Panc1 (cell line): ENCODE results near the gene CLBA1. TPM values are rescaled to one million over a fixed set of nuclear protein-coding genes. Genes with fewer than 3 reads are reported as not detected.

ENCODE experiments used
- ATAC-seq: fragments of 200-7000 bp; cut with Tn5 transposase; 2 replicates; pipeline ENCODE4 v1.9.1; 2020; ENCODE audit warnings: mild to moderate bottlenecking, moderate library complexity
- BruUV-seq: library from RNA; stranded (reverse); fragments of 400-500 nt; replicated peaks from 2 replicates; lab custom pipeline; 2021; lab: Mats Ljungman, UMichigan
- CTCF ChIA-PET: fragments of 300-600 bp; sonication (Branson Sonifier 250); formaldehyde crosslinking; loops from one replicate; lab custom pipeline; 2022; ENCODE audit warnings: antibody characterized with exemption; lab: Charles Lee
- POLR2A ChIA-PET: fragments of 300-600 bp; sonication (Branson Sonifier 250); formaldehyde crosslinking; loops from one replicate; lab custom pipeline; 2022; ENCODE audit warnings: antibody characterized with exemption; lab: Charles Lee
- DNase-seq: peaks from one replicate; pipeline ENCODE4 v3.0.0-alpha.2; 2010; ENCODE audit warnings: low read depth, low spot score
- H3K27ac ChIP-seq: 2 replicates; pipeline ENCODE4 v1.5.1; 2011; ENCODE audit warnings: mild to moderate bottlenecking, low read length, inconsistent platforms
- H3K27me3 ChIP-seq: fragments of 200-500 bp; sonication (Bioruptor generic); 2 replicates; pipeline ENCODE4 v1.6.0; 2014; ENCODE audit warnings: low read length, inconsistent platforms; ENCODE audit not compliant: control insufficient read depth, insufficient read depth
- H3K36me3 ChIP-seq: fragments of 200-500 bp; sonication (Bioruptor generic); 2 replicates; pipeline ENCODE4 v1.5.1; 2014; ENCODE audit warnings: inconsistent platforms, mild to moderate bottlenecking, low read length, moderate library complexity; ENCODE audit not compliant: control insufficient read depth, insufficient read depth
- H3K4me1 ChIP-seq: 2 replicates; pipeline ENCODE4 v1.5.1; 2011; ENCODE audit warnings: inconsistent platforms, mild to moderate bottlenecking, low read length, moderate library complexity; ENCODE audit not compliant: control insufficient read depth, insufficient read depth
- H3K4me3 ChIP-seq, 2 experiments: 2 replicates each; pipeline ENCODE4 v1.5.1; 2011 to 2012; ENCODE audit warnings: low read depth in 2 of 2, low read length in 2 of 2, mild to moderate bottlenecking in 2 of 2, inconsistent platforms in 1 of 2, moderate library complexity in 1 of 2
- H3K9me3 ChIP-seq: fragments of 200-500 bp; sonication (Bioruptor generic); 2 replicates; pipeline ENCODE4 v1.5.1; 2014; ENCODE audit warnings: low read depth, mild to moderate bottlenecking, inconsistent platforms, low read length, moderate library complexity; ENCODE audit not compliant: control insufficient read depth, insufficient read depth
- CTCF ChIP-seq: fragments of 450-650 bp; IDR thresholded peaks from 2 replicates; pipeline ENCODE4 v1.5.1; 2017; ENCODE audit warnings: mild to moderate bottlenecking
- POLR2AphosphoS5 ChIP-seq: IDR thresholded peaks from 2 replicates; pipeline ENCODE4 v1.6.1; 2012; ENCODE audit warnings: mild to moderate bottlenecking, low read depth, low read length, moderate library complexity
- REST ChIP-seq, 2 experiments: IDR thresholded peaks; 2 replicates each; pipeline ENCODE4 v1.6.1; 2011 to 2012; ENCODE audit warnings: low read depth in 2 of 2, control low read depth in 1 of 2, low read length in 1 of 2, mild to moderate bottlenecking in 1 of 2, moderate library complexity in 1 of 2; ENCODE audit not compliant: insufficient read depth in 1 of 2
- SIN3A ChIP-seq: IDR thresholded peaks from 2 replicates; pipeline ENCODE4 v1.6.1; 2012; ENCODE audit warnings: low read depth, mild to moderate bottlenecking, low read length, moderate library complexity, borderline replicate concordance; ENCODE audit not compliant: insufficient read depth
- TCF7L2 ChIP-seq: IDR thresholded peaks from 2 replicates; pipeline ENCODE4 v1.6.1; 2011; ENCODE audit warnings: mild to moderate bottlenecking, low read depth, low read length, inconsistent platforms
- in situ Hi-C: cut with HindIII; loops from 2 replicates; pipeline ENCODE4 v1.10.0; 2016; ENCODE audit warnings: low sequenced_read_pairs, low pct_unique_long_range_greater_than_20kb
- intact Hi-C: fragments of 100-400 bp; cut with micrococcal nuclease; formaldehyde crosslinking; loops from one replicate; pipeline ENCODE4 v1.10.0; 2022; ENCODE audit not compliant: unreplicated experiment
- total RNA-seq: library from RNA; stranded (reverse); gene quantifications from one replicate; pipeline ENCODE4 v1.2.1, GENCODE V29; 2021; ENCODE audit not compliant: unreplicated experiment

Gene CLBA1
- total RNA-seq, 1 experiment from 2014 or later: 13.8 TPM

GRCh38 chr14:104989236-104989950 lies 3.8 kb downstream of the CLBA1 start:
- TF ChIP-seq TCF7L2 (no peak), POLR2AphosphoS5 (no peak), REST (IDR thresholded peaks at IDR 0.05; ENCODE audit: insufficient read depth in 1 of 2, low read depth in 2 of 2, low read length in 1 of 2) (no peak), SIN3A (no peak), CTCF (no peak)
- no TSS peak for BruUV-seq
- intact Hi-C loops (no loop called here), in situ Hi-C loops (no loop called here)
- Histone ChIP-seq H3K36me3 (no peaks in the 10 kb centered on the region), H3K4me3 (no peak overlapping the region), H3K4me1 (peaks cover 5% of the 10 kb centered on the region), H3K9me3 (no peaks in the 10 kb centered on the region), H3K27ac (no peak overlapping the region), H3K27me3 (no peaks in the 10 kb centered on the region)
- ChIA-PET CTCF (no interaction called here), POLR2A (no interaction called here)
- no peak for DNase-seq
- no peak for ATAC-seq

- ATAC-seq: no peak
- ChIA-PET CTCF (no interaction called here), POLR2A (no interaction called here)
- Histone ChIP-seq H3K27me3 (no peaks in the 10 kb centered on the region), H3K27ac (no peak overlapping the region), H3K4me3 (no peak overlapping the region), H3K36me3 (no peaks in the 10 kb centered on the region), H3K9me3 (no peaks in the 10 kb centered on the region), H3K4me1 (peaks cover 5% of the 10 kb centered on the region)
- in situ Hi-C loops (no loop called here), intact Hi-C loops (no loop called here)
- TF ChIP-seq REST (IDR thresholded peaks at IDR 0.05; ENCODE audit: insufficient read depth in 1 of 2, low read depth in 2 of 2, low read length in 1 of 2) (no peak), POLR2AphosphoS5 (no peak), CTCF (no peak), TCF7L2 (no peak), SIN3A (no peak)
- DNase-seq: no peak
- BruUV-seq: no TSS peak
Measured at GRCh38 chr14:104989951-104990303, 4.3 kb downstream of the CLBA1 start.
